C4-2B (cell line): ENCODE results near the gene TMEM143.
A peak's percentile ranks its signal among the peaks of the same experiment; 100 is the strongest.

Source experiments
- H3K27ac ChIP-seq: fragments of 450-650 bp; 2 replicates; pipeline ENCODE4 v1.5.1; 2017
- ZFX ChIP-seq: fragments of 450-650 bp; IDR thresholded peaks from 2 replicates; pipeline ENCODE4 v1.6.1; 2017
- TF ChIP-seq, protein P1 (sequence below): fragments of 450-650 bp; conservative IDR thresholded peaks from 2 replicates; pipeline ENCODE4 v1.5.1; 2017; ENCODE audit warnings: mild to moderate bottlenecking

The TMEM143 gene

GRCh38 chr19:48351341-48351752, 12.4 kb downstream of the TMEM143 start:
- TF ChIP-seq, protein P1, sequence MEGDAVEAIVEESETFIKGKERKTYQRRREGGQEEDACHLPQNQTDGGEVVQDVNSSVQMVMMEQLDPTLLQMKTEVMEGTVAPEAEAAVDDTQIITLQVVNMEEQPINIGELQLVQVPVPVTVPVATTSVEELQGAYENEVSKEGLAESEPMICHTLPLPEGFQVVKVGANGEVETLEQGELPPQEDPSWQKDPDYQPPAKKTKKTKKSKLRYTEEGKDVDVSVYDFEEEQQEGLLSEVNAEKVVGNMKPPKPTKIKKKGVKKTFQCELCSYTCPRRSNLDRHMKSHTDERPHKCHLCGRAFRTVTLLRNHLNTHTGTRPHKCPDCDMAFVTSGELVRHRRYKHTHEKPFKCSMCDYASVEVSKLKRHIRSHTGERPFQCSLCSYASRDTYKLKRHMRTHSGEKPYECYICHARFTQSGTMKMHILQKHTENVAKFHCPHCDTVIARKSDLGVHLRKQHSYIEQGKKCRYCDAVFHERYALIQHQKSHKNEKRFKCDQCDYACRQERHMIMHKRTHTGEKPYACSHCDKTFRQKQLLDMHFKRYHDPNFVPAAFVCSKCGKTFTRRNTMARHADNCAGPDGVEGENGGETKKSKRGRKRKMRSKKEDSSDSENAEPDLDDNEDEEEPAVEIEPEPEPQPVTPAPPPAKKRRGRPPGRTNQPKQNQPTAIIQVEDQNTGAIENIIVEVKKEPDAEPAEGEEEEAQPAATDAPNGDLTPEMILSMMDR = peak; percentile 78
- TF ChIP-seq ZFX = no peak

DNA sequence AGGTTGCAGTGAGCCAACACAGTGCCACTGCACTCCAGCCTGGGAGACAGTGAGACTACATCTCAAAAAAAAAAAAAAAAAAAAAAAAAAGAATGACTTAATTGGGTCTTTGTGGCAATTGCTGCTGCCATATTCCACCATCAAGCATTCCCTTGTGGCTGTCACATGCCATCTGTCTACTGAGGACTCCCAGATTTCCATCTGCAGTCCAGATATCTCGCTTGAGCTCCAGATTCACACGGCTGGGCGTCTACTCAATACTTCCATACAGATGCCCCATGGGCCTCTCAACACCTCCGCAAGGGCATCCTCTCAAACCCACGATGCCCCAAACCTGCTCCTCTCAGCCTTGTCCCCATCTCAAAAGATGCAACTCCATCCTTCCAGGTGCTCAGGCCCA, 12.9 kb downstream of the TMEM143 start:
- TF ChIP-seq, protein P1 = no peak
- no peak for TF ChIP-seq ZFX
- no peak overlapping the region for H3K27ac ChIP-seq

More at GRCh38 chr19:48351341-48351752, 12.4 kb downstream of the TMEM143 start:
- H3K27ac ChIP-seq = no peak overlapping the region

DNA sequence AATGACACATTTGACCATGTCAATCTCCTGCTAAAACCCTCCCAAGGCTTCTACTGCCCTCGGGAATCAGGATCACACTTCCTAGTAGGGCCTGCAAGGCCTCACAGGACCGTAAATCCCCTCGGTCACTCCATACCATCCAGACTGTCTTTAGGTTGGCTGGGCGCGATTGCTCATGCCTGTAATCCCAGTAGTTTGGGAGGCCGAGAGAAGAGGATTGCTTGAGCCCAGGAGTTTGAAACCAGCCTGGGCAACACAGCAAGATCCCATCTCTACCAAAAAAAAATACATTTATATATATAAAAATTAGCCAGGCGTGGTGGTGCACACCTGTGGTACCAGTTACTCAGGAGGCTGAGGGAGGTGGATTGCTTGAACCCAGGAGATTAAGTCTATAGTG, 15.0 kb downstream of the TMEM143 start:
- H3K27ac ChIP-seq = no peak overlapping the region
- TF ChIP-seq ZFX = no peak
- TF ChIP-seq, protein P1 = no peak

DNA sequence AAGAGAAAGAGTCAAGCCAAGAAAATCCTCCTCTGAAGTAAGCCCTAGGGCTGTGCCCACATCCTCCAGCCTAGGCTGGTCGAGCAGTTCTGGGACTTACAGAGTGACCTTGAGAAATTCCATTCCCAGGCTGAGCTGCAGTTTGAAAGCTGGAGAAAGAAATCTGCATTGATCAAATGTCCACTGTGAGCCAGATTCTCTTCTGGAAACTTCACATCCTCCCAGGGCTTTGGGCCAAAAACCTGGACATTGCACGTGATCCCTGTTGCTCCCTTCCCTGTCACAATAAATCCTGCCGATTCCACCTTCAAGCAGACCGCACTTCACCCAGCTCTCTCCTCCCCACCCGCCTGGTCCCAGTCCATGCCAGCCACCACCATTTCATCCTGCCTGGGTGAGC, 15.7 kb downstream of the TMEM143 start:
- H3K27ac ChIP-seq = no peak overlapping the region
- TF ChIP-seq, protein P1 = no peak
- no peak for TF ChIP-seq ZFX

GRCh38 chr19:48346191-48346590, 17.5 kb downstream of the TMEM143 start:
- TF ChIP-seq, protein P1 = no peak
- no peak for TF ChIP-seq ZFX
- H3K27ac ChIP-seq = no peak overlapping the region

DNA sequence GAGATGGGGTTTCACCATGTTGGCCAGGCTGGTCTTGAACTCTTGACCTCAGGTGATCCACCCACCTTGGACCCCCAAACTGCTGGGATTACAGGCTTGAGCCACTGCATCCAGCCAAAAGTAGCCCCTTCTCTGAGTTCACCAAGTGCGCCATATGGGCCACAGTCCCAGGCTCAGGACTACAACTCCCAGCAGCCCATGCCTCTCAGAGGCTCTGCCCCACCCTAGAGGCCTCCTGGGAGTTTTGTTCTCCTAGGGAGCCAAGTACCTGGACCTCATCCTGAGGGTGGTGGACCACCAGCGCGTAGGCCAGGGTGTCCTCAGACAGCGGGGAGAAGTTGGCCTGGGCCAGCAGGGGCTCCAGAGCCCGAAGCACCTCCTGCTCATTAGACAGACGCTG, 18.8 kb downstream of the TMEM143 start:
- no peak for TF ChIP-seq ZFX
- TF ChIP-seq, protein P1 = no peak
- H3K27ac ChIP-seq = no peak overlapping the region

GRCh38 chr19:48342841-48343540, 20.7 kb downstream of the TMEM143 start:
- TF ChIP-seq, protein P1 = no peak
- TF ChIP-seq ZFX = no peak

More at GRCh38 chr19:48342841-48343540, 20.7 kb downstream of the TMEM143 start:
- H3K27ac ChIP-seq = no peak overlapping the region
